LNCAP (cell line): ENCODE data around the gene CASP10.

Experiments
- CTCF ChIP-seq: fragments of 450-650 bp; IDR thresholded peaks from 2 replicates; pipeline ENCODE4 v1.5.1; 2017; ENCODE audit warnings: mild to moderate bottlenecking

Gene CASP10

GRCh38 chr2:201152999-201153815, 29.7 kb upstream of the CASP10 start:
- no peak for TF ChIP-seq CTCF

- TF ChIP-seq CTCF: no peak
These were observed 28.1 kb upstream of the CASP10 start for GRCh38 chr2:201154615-201155399.

GRCh38 chr2:201156036-201156435, 26.9 kb upstream of the CASP10 start:
- TF ChIP-seq CTCF: no peak

- TF ChIP-seq CTCF: no peak
These were observed 26.3 kb upstream of the CASP10 start for GRCh38 chr2:201156640-201157039.

- no peak for TF ChIP-seq CTCF
These were observed 25.2 kb upstream of the CASP10 start for GRCh38 chr2:201157694-201158093.

GRCh38 chr2:201158111-201158929, 24.6 kb upstream of the CASP10 start:
- peak; percentile 52; the same call in 1 of the 2 replicates for TF ChIP-seq CTCF

- TF ChIP-seq CTCF: no peak
These were observed 18.8 kb upstream of the CASP10 start for GRCh38 chr2:201164166-201164565.
